ENCODE measurements around the gene VPS39.

Gene VPS39

GRCh38 chr15:42156243-42156922 is 51.7 kb downstream of the VPS39 start, which contains the start of gene PLA2G4F:
TSS of gene PLA2G4F (minus strand) at chr15:42156636. CDS start at chr15:42156549, 87 bp downstream.
- DNase-seq, result no peak

GRCh38 chr15:42155546-42156242 is 52.4 kb downstream of the VPS39 start:
- no peak for DNase-seq

GRCh38 chr15:42154956-42155355 is 53.1 kb downstream of the VPS39 start:
- DNase-seq, result no peak

- DNase-seq, result no peak
Observed at GRCh38 chr15:42154212-42154941, 53.7 kb downstream of the VPS39 start.

- DNase-seq, result no peak
Observed at GRCh38 chr15:42153874-42154211, 54.3 kb downstream of the VPS39 start.

- DNase-seq, result no peak
Observed at GRCh38 chr15:42152921-42153698, 55.0 kb downstream of the VPS39 start.

GRCh38 chr15:42152196-42152920 is 55.7 kb downstream of the VPS39 start:
- DNase-seq, result no peak

- no peak for DNase-seq
Observed at GRCh38 chr15:42151736-42152135, 56.4 kb downstream of the VPS39 start.

GRCh38 chr15:42151141-42151561 is 57.0 kb downstream of the VPS39 start:
- DNase-seq, result no peak

GRCh38 chr15:42150219-42150970 is 57.7 kb downstream of the VPS39 start:
- no peak for DNase-seq

GRCh38 chr15:42149493-42150218 is 58.4 kb downstream of the VPS39 start:
- no peak for DNase-seq

GRCh38 chr15:42148808-42149492 is 59.2 kb downstream of the VPS39 start:
- no peak for DNase-seq

GRCh38 chr15:42147431-42147735 is 60.7 kb downstream of the VPS39 start:
- DNase-seq, result no peak

GRCh38 chr15:42146551-42147430 is 61.3 kb downstream of the VPS39 start:
- no peak for DNase-seq

- DNase-seq, result no peak
Observed at GRCh38 chr15:42145546-42146455, 62.3 kb downstream of the VPS39 start.

- DNase-seq, result no peak
Observed at GRCh38 chr15:42144841-42145375, 63.2 kb downstream of the VPS39 start.

- no peak for DNase-seq
Observed at GRCh38 chr15:42143866-42144625, 64.1 kb downstream of the VPS39 start.

All from NCI-H187 (cell line).